ENCODE measurements around the gene RTN4.

Gene RTN4

GRCh38 chr2:55030766-55031165 is 19.5 kb downstream of the RTN4 start:
- TF ChIP-seq CTCF (IDR thresholded peaks at IDR 0.05; ENCODE audit: low read depth, low read length), result no peak
- no peak for DNase-seq (ENCODE audit: extremely low read depth, low read depth)

- DNase-seq (ENCODE audit: extremely low read depth, low read depth), result no peak
- no peak for TF ChIP-seq CTCF (IDR thresholded peaks at IDR 0.05; ENCODE audit: low read depth, low read length)
These were observed 21.2 kb downstream of the RTN4 start for GRCh38 chr2:55029098-55029497.

GRCh38 chr2:55027226-55027625 is 23.0 kb downstream of the RTN4 start:
- no peak for DNase-seq (ENCODE audit: extremely low read depth, low read depth)
- no peak for TF ChIP-seq CTCF (IDR thresholded peaks at IDR 0.05; ENCODE audit: low read depth, low read length)

- TF ChIP-seq CTCF (IDR thresholded peaks at IDR 0.05; ENCODE audit: low read depth, low read length), result no peak
- no peak for DNase-seq (ENCODE audit: extremely low read depth, low read depth)
These were observed 24.0 kb downstream of the RTN4 start for GRCh38 chr2:55026202-55026601.

GRCh38 chr2:55025627-55026026 is 24.6 kb downstream of the RTN4 start:
- no peak for DNase-seq (ENCODE audit: extremely low read depth, low read depth)
- no peak for TF ChIP-seq CTCF (IDR thresholded peaks at IDR 0.05; ENCODE audit: low read depth, low read length)

GRCh38 chr2:55025082-55025481 is 25.2 kb downstream of the RTN4 start:
- no peak for TF ChIP-seq CTCF (IDR thresholded peaks at IDR 0.05; ENCODE audit: low read depth, low read length)
- DNase-seq (ENCODE audit: extremely low read depth, low read depth), result no peak

- DNase-seq (ENCODE audit: extremely low read depth, low read depth), result no peak
- no peak for TF ChIP-seq CTCF (IDR thresholded peaks at IDR 0.05; ENCODE audit: low read depth, low read length)
These were observed 27.8 kb downstream of the RTN4 start for GRCh38 chr2:55022476-55022875.
